GM04503 (cell line): ENCODE data around the gene LRRC73.
"Not testable (repeated sequence)": the region's sequence is repeated elsewhere in the genome, so short reads cannot be mapped to it uniquely, and the experiment has no call there.

ENCODE experiments used
- DNase-seq: peaks from one replicate; pipeline ENCODE4 v3.0.0-alpha.2; 2012; ENCODE audit warnings: low read depth

Gene LRRC73, protein sequence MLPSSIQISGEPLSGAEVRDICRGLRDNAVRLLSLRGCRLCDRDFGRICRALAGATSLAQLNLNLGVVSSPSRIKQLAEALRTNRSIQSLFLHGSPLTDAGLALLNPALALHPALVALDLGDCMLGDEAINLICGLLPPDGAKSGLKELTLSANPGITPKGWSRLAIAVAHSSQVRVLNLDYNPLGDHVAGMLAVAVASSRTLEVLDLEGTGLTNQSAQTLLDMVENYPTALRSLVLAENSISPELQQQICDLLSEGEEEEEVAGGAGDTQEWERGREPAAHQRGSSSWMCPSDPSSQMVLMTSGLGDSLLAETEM

DNA sequence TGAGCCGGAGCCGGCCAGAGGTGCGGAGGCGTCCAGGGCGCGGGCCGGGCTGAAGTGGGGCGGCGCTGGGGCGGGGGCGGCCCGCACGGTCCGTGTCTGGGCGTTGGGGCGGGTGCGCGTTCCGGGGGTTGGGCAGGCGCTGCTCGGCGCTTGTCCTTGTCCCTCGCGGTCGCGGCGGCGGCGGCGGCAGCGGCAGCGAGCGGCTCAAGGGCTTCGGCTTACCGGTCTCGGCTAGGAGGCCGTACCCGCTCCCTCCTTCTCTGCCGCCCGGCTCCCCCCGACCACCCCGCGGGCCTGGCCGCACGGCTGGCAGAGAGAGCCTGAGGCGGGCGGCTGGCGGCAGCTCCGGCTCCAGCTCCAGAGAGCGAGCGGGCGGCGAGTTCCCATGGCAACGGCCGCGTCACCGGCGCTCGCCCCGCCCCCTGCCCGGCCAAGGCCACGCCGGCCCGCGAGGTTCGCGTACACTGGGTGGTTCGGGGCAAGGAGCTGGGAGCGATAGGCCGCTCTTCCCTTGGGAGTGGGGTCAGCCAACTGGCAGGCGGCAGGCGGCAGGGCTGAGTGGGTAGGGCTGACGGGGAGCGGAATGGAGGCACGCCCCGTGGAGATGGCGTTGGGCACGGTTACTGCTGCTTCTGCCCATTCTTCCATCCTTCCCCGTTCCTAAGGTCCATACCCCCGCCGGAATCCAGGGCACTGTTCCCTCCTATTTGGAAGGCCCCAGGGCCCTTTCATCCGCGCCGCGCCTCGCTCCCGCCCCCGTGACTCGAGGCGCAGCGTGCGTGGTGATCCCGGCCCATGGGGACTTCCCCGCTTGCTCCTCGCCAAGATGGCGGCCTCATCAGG lies at the start of gene LRRC73:
Gene LRRC73, minus strand, starts transcription at position 363 of the 843 bp plus-strand sequence. CDS start 561 bp downstream, outside the sequence.
- peak; percentile 50 for DNase-seq

DNA sequence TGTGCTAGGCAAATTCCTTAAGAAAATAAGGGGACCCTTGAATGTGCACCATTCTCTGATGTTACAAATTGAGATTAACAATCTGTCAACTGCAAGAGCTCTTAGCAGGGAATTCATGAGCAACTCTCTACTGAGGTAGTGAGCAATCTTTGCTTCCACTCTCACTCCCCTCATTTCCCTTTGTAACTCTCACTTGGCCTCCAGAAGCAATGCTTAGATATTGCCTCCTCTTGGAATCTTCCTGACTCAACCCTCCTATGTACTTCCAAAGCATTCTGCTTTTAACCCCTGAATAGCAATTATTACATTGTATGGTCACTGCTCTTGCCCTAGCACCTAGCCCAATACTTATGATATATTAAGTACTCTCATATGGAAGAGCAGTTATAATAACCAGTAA lies 49.2 kb upstream of the LRRC73 start:
- DNase-seq = no peak

DNA sequence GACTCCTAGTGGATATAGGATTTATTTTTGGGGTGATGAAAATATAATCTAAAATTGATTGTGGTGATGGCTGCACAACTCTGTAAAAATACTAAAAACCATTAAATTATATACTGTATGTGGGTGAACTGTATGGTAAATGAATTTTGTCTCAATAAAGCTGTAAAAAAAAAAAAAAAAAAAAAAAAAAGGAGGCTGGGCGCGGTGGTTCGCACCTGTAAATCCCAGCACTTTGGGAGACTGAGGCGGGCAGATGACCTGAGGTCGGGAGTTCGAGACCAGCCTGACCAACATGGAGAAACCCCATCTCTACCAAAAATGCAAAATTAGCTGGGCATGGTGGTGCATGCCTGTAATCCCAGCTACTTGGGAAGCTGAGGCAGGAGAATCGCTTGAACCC lies 47.5 kb upstream of the LRRC73 start:
- not testable (repeated sequence) for DNase-seq

DNA sequence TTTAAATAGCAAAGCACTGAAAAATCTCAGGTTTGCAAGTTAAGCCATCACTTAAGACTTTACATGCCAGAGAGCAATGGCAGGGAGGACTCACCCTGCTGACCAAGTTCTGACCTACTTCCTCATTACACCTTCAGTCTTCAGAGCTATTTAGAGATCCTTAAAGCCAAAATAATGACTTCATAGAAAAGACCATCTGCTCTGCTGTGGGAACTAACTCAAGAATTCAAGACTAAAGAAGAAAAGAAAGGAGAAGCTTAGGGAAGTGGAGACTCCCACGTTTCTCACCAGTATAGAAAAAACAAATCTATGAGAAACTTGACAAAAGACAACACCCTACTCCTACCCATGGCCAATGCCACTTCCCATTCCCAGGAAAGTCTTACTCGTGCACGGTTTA lies 37.1 kb upstream of the LRRC73 start:
- DNase-seq = no peak

DNA sequence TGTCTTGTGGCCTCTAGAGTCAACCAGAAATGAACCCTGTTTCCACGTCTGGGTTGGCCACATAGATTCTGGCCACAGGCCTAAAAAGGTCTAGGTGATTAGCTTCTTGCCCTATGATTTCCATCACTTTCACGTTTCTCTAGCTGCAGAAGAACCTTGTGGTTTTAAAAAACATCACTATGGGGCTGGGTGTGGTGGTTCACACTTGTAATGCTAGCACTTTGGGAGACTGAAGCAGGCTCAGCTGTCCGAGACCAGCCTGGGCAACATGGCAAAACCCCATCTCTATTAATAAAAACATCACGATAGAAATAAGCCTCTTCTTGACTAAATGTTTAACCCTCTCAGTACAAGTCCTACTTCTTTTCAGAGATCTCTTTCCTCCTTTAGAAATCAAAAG lies 34.3 kb upstream of the LRRC73 start:
- DNase-seq = no peak

DNA sequence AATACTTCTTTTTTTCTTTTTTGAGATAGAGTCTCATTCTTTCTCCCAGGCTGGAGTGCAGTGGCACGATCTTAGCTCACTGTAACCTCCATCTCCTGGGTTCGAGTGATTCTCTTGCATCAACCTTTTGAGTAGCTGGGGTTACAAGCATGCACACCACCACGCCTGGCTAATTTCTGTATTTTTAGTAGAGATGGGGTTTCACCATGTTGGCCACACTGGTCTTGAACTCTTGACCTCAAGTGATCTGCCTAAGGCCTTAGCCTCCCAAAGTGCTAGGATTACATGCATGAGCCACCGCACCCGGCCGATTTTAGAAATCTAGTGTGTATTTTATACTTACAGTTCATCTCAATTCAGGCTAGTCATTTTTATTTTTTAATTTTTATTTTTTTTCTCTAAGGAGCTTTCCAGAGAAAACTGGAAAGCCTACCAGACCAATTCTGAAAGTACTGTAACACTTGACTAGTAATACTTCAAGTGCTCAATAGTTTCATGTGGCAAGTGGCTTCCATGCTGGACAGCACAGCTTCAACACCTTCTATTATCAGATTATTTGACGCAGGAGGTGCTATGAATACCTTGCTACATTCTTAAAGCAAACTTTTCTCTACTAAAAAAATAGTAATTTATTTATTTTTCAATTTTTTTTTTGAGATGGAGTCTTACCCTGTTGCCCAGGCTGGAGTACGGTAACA lies 31.8 kb upstream of the LRRC73 start:
- no peak for DNase-seq

DNA sequence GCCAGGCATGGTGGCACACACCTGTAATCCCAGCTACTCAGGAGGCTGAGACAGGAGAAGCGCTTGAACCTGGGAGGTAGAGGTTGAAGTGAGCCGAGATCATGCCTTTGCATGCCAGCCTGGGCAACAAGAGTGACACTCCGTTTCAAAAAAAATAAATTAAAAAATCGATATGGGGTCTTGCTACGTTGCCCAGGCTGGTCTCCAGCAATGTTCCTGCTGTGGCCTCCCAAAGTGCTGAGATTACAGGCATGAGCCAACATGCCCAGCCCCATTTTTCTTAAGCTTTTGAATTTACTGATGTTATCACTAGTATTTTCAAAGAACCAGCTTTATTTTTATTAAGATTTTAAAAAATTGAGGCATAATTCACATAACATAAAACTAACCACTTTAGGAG lies 30.4 kb upstream of the LRRC73 start:
- DNase-seq = no peak

DNA sequence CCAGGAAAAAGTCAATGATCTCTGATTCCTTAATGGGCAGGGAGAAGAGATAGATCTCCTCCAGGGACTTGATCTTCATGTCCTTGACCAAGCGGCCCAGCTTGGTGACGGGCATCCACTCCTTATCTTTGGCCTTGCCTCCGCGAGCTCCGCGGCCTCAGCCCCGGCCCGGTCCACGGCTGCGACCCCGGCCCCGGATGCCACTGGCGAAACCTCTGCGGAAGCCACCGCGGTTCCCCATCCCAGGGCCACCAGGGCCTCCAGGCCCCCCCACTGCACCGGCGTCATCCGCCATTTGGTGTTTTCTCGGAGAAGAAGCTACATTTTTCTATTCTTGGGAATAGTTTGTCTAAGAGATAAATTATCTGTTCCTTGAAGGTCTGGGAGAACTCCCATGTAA lies 29.3 kb upstream of the LRRC73 start:
- DNase-seq = not testable (repeated sequence)

DNA sequence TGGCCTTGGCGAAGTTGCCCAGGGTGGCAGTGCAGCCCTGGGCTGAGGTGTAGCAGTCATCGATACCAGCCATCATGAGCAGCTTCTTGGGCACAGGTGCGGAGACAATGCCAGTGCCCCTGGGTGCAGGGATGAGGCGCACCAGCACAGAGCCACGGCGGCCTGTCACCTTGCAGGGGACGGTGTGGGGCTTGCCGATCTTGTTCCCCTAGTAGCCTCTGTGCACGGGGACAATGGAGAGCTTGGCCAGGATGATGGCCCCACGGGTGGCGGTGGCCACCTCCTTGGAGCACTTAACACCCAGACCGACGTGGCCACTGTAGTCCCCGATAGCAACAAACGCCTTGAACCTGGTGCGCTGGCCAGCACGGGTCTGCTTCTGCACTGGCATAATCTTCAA lies 28.8 kb upstream of the LRRC73 start:
- DNase-seq = not testable (repeated sequence)

DNA sequence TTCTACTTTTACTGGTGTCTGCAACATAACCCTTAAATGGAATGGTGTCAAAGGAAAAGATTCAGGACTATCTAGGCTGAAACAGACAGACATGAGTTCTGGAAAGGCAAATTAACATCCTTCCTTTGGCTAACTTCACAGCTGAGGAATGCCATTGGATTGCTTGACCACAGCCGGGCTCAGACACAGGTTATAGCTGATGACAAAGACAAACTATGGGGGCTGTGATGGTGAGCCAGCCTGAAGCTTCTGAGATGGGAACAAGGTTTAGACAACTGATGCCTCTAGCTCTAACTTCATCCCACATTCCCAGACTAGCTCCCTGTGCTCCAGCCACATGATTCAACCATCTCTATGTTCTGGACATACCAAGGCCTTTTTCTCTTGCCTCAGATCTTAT lies 22.1 kb upstream of the LRRC73 start:
- DNase-seq = no peak

DNA sequence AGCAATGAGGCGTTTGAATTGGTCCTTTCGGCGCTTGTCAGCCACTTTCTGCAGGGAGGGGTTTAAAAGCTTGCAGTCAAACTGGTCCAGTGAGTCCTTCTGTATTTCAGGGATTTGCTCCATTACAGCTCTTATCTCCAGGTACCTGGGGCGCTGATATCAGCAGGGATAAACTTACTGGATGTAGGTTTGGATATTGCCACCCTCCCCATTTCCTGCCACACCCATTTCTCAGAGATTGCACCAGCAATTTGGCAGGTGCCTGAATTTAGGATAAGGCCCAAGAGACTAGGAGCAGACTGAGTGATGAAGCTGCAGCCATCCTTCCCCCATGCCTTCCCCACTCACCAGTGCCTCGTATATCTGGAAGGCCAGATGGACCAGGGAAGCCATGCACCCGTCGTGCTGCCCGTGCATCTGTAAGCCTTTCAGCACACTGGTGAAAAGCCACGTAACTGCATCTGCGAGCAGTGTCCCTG lies 14.4 kb upstream of the LRRC73 start:
- no peak for DNase-seq

DNA sequence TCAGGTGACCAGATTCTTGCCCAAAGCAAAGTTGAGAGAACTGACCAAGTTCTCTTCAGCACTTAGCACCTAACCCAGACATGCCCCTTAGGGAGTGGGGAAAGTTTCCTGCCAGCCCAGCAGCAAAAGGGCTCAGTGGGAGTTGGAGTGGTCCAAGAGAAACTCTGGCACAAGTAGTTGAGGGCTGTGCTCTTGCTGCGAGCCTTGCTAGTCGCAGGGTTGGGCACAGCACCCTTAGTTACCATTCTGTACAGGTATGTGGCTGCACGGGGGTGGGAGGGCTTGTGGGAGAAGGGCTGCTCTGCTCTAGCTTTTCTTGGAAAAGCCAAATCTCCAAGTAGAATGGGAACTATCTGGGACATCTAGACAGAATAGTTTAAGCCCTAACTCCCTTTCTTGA lies 13.1 kb upstream of the LRRC73 start:
- no peak for DNase-seq

DNA sequence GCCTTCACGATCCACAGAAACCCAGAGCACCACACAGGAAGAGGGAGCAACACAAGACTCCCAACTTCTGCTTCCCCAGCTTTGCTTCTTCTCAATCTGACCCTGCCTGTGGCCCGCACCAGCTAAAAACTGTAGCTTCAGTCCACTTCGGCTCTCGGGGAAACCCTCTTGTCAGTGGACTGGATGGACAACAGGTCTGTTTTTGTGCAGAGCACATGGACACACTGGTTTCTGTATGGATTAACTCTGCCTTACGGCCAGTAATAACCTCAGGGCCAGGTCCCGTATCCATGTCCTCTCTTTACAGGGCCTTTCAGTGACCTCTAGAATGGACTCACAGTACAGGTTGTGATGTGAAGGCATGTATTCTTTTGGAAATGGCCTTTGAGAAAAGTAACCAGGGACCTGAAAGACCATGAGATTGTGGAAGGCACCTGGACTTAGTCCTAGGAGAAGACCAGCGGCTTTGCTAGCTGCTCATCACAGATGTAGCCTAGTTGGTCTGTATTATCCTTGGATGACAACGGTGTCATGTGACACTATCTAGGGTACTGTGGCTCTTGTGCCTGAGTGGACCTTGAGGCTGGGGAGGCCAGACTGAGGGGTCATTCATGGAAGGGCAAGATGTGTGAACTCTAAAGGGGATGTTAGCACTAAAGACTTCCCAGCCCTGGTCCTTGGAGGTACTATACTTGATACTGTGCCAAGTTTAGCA lies 12.6 kb upstream of the LRRC73 start:
- no peak for DNase-seq

DNA sequence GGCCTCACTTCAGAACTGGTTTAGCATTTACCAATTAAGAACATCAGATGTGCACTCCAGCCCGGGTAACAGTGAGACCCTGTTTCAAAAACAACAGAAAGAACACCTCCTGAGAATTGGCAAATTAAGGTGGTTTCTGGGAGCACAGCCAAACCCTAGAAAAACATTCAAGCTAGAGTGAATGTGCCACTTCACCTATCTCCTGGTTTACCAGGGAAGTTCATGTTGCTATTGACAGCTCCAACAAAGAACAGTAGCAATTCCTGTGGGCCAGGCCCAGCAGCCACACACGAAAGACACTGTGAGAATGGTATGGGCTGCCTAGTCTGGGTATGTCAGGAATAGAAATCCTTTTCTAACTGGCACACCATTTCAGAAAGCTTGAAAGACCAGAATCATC lies 11.7 kb upstream of the LRRC73 start:
- no peak for DNase-seq

DNA sequence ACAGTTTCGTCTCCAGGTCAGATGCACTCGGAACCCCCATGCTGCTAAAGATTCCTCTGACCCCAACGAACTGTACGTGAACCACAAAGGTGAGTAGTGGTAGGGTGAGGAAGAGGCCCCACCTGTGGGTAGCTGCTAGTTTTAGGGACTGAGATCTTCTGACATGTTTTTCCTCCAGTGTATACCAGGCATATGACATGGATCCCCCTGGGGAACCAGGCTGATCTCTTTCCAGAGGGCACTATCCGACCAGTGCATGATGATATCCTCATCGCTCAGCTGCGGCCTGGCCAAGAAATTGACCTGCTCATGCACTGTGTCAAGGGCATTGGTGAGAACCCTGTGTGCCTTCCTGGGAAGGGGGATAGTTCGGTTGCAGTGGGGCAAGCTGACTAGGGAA lies 10.0 kb upstream of the LRRC73 start:
- DNase-seq = no peak

DNA sequence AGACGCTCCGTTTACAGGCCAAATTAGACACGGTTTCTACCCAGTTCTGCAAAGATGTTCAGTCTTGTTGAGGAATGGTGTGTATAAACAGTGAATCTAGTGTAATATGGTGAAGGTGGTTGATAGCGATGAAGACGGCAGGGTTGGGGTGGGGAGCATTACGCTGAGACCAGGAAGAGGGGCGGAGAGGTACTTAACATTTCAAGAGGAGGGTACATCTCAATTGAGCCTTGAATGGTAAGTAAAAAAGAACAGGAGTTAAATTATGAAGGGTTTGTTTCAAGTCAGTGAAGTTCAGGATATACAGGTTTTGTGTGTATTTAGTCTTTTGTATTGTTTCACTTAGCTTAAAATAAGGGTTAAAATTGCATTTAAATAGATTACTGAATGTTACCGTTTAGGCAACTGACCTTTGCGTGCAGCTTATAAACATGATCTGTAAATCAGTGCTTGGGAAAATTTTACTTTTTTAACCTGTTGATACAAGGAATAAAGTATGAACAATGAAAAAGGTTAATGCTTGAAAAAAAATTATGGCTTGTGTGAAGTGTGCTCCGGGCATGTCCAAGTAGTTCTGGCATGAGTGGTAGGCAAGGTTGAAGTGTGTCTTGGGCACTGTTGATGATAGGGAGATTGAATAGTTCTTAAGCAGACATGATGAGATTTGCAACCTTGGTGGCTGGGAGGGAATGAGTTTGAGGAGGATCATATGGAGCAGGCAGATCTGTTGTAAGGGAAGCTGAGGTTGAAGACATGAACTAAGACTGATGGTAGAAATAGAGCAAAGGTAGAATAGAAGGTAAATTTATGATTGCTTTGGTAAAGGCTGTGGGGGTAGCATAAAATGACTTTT lies 7.6 kb upstream of the LRRC73 start:
- DNase-seq = no peak

DNA sequence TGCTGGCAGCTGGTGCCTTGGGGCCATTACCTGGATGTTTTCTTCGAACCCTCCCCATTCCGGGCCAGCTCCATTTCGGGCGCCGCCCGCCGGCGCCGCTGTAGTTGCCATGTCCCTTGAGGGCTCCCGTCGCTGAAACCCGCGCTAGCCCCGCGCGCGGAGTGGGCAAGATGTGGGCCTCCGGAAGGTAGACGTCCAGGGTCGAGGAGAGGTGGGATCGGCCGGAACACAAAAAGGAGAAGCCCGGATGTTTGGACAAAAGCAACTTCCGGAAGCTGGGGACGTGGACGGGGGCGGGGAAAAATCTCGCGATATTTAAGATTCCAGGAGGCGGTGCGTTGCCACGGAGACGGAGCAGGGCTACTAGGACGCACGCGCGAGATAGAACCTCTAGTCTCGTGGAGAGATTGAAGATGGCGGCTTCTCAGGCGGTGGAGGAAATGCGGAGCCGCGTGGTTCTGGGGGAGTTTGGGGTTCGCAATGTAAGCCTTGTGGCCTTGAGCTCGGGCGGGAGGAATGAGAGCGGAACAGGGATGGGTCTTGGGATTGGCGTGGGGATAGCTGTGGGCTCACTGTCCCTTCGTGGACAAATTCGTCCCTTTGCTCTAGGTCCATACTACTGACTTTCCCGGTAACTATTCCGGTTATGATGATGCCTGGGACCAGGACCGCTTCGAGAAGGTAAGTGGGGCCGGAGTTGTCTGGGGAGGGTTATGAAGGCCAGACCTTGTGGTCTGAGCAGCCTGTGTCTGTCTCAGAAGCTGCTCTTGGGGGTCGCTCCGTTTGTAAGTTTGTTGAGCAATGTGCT lies 6.8 kb upstream of the LRRC73 start, which contains the start of the genes POLR1C and YIPF3:
Gene POLR1C, plus strand, starts transcription at position 393 of the 808 bp plus-strand sequence. Its CDS starts 21 bp downstream, at position 414.
Gene YIPF3, minus strand, starts transcription at position 230 of the 808 bp plus-strand sequence. Its CDS starts 119 bp downstream, at position 111.
- DNase-seq = peak; percentile 86

DNA sequence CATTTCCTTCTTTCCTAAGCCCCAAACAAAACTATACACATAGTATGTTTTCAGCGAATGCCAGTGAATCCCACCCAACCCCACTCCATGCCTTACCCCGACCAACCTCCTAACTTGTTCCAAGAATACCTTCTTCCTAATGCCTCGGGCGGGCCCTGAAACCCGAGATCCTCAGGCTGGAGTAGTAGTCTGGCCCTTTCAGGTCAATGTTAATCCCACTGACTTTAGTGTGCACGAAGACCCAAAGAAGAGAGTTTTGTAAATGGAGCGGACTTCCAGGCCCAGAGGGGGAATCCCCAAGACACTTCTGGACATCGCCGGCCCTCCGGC lies 6.2 kb upstream of the LRRC73 start:
- DNase-seq = no peak

DNA sequence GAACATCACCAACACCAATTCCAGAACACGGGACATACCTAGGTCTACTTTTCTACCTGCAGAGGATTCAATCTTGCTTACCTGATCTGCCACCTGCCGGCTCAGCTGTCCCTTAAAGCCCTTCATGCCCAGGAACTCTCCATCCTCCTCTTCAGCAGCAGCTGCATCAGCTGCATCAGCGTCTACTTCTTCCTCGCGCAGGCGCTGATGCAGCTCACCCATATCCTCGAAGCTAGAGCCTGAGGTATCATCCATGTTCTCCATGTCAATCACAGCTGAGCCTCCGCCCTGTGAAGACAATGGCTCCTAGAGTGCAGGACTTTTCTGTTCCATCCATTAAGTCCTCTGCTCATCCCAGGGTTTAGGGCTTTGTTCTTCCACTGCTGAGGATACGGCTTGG lies 5.7 kb upstream of the LRRC73 start:
- DNase-seq = no peak

DNA sequence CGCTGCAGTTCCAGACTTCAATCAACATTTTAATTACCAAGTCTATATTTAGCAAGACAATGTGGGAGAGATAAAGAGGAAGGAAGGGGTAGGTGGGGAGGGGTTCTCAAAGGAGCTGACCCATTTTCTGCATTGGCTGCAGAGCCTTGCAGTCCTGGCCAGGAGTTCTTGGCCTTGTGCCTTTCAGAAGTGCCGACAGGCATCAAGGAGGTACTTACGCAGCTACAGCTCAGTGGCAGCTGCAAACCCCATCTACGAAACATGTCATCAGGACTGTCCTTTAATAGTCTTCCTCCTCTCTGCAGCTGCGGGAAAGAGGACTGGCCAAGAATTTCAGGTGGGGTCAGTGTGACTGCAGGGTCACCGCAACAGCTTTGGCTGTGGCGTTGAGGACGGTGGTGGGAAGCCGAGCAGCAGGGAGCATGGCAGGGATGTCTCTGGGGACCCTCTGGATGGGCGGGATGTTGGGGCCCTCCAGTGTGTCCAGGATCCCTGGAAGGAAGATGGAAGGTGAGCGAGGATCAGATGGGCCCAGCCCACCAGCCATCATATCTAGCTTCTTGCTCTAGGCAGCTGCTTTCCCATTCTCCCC lies 1.8 kb upstream of the LRRC73 start:
- no peak for DNase-seq
